Globus pallidus (tissue), 1 donor: ENCODE results near the gene CBLIF.
"Not testable (repeated sequence)": the region's sequence is repeated elsewhere in the genome, so short reads cannot be mapped to it uniquely, and the experiment has no call there.

Source experiments
- DNase-seq: peaks from one replicate; pipeline ENCODE4 v3.0.0-alpha.2; 2015; ENCODE audit warnings: low spot score

CBLIF gene

GRCh38 chr11:59845399-59845798 is at the start of gene CBLIF:
Gene CBLIF (minus strand): TSS chr11:59845499. CDS start chr11:59845453, 46 bp downstream.
- no peak for DNase-seq

- no peak for DNase-seq
Observed at GRCh38 chr11:59894616-59895015, 49.3 kb upstream of the CBLIF start.

GRCh38 chr11:59891781-59892181 is 46.5 kb upstream of the CBLIF start:
- DNase-seq: no peak

GRCh38 chr11:59887156-59887555 is 41.9 kb upstream of the CBLIF start:
- not testable (repeated sequence) for DNase-seq

- no peak for DNase-seq
Observed at GRCh38 chr11:59883597-59883996, 38.3 kb upstream of the CBLIF start.

GRCh38 chr11:59879567-59879966 is 34.3 kb upstream of the CBLIF start:
- DNase-seq: no peak

GRCh38 chr11:59878575-59878974 is 33.3 kb upstream of the CBLIF start, which contains the start of gene OOSP3:
Gene OOSP3 (plus strand): TSS chr11:59878782. CDS start chr11:59878809, 27 bp downstream.
- no peak for DNase-seq

GRCh38 chr11:59877784-59878183 is 32.5 kb upstream of the CBLIF start:
- no peak for DNase-seq

- DNase-seq: no peak
Observed at GRCh38 chr11:59877325-59877724, 32.0 kb upstream of the CBLIF start.

GRCh38 chr11:59875856-59876519 is 30.7 kb upstream of the CBLIF start:
- DNase-seq: no peak

- no peak for DNase-seq
Observed at GRCh38 chr11:59872076-59872475, 26.8 kb upstream of the CBLIF start.

GRCh38 chr11:59867946-59868345 is 22.6 kb upstream of the CBLIF start:
- DNase-seq: no peak

- no peak for DNase-seq
Observed at GRCh38 chr11:59866836-59867235, 21.5 kb upstream of the CBLIF start.

- DNase-seq: no peak
Observed at GRCh38 chr11:59866397-59866796, 21.1 kb upstream of the CBLIF start, which contains the start of gene TCN1. Gene TCN1 (minus strand): TSS chr11:59866487. CDS start chr11:59866470, 17 bp downstream.

GRCh38 chr11:59865031-59865430 is 19.7 kb upstream of the CBLIF start:
- peak; percentile 24 for DNase-seq

GRCh38 chr11:59862252-59862651 is 17.0 kb upstream of the CBLIF start:
- no peak for DNase-seq

GRCh38 chr11:59859673-59860072 is 14.4 kb upstream of the CBLIF start:
- no peak for DNase-seq

GRCh38 chr11:59857439-59858434 is 12.4 kb upstream of the CBLIF start:
- DNase-seq: no peak

GRCh38 chr11:59854871-59855270 is 9.6 kb upstream of the CBLIF start:
- no peak for DNase-seq

GRCh38 chr11:59851416-59851815 is 6.1 kb upstream of the CBLIF start:
- DNase-seq: not testable (repeated sequence)

GRCh38 chr11:59849551-59849950 is 4.3 kb upstream of the CBLIF start:
- DNase-seq: not testable (repeated sequence)

GRCh38 chr11:59849129-59849528 is 3.8 kb upstream of the CBLIF start:
- DNase-seq: no peak

- DNase-seq: not testable (repeated sequence)
Observed at GRCh38 chr11:59848439-59848838, 3.1 kb upstream of the CBLIF start.
